22Rv1 (cell line): Measurements from ENCODE around the gene GSTP1.

ENCODE experiments used
- ZFX ChIP-seq: fragments of 450-650 bp; IDR thresholded peaks from 2 replicates; pipeline ENCODE4 v1.6.1; 2017; ENCODE audit warnings: antibody characterized with exemption, borderline replicate concordance
- TF ChIP-seq, protein P1 (sequence below): fragments of 450-650 bp; IDR thresholded peaks from 2 replicates; pipeline ENCODE4 v1.5.1; 2017; ENCODE audit warnings: mild to moderate bottlenecking

DNA sequence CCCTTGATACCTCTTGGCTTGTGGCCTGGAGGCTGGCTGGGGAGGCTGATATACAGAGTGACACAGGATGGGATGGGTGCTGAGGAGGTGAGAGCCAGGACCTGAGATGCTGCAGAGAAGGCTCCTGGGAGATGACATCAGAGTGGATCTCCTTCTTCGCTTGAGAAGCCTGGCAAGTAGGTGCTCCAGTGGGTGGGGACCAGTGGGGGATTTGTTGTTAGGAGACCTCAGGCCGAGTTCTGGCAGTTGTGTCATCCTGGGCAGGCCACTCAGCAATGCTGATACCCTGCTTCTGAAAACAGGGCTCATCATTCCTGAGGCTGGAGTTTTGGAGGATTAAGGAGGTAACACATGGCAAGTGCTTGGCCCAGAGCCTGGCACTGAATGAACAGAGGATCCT lies 21.2 kb downstream of the GSTP1 start:
- TF ChIP-seq, protein P1, sequence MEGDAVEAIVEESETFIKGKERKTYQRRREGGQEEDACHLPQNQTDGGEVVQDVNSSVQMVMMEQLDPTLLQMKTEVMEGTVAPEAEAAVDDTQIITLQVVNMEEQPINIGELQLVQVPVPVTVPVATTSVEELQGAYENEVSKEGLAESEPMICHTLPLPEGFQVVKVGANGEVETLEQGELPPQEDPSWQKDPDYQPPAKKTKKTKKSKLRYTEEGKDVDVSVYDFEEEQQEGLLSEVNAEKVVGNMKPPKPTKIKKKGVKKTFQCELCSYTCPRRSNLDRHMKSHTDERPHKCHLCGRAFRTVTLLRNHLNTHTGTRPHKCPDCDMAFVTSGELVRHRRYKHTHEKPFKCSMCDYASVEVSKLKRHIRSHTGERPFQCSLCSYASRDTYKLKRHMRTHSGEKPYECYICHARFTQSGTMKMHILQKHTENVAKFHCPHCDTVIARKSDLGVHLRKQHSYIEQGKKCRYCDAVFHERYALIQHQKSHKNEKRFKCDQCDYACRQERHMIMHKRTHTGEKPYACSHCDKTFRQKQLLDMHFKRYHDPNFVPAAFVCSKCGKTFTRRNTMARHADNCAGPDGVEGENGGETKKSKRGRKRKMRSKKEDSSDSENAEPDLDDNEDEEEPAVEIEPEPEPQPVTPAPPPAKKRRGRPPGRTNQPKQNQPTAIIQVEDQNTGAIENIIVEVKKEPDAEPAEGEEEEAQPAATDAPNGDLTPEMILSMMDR: no peak
- no peak for TF ChIP-seq ZFX
